Measurements from ENCODE around the gene RSPO4.

The RSPO4 gene

GRCh38 chr20:967796-968742 is 34.0 kb downstream of the RSPO4 start:
- no peak for DNase-seq

DNA sequence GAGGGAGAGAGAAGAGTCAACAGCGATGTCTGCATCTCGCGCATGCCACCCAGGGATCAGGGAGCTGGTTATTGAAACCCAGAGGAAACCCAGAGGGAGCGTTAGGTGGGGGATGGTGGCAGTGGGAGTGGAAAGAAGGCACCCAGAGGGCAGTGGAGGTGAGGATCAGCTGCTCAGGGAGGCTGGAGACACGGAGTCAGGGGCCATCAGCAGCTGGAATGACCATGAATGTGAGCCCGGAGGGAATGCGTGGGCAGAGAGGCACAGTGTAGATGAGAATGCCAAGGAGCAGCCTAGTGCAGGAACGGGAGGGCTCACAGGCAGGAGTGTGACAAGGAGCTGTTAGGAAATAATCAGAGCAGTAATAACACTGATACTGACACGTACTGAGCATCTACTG is 36.2 kb downstream of the RSPO4 start:
- no peak for DNase-seq

DNA sequence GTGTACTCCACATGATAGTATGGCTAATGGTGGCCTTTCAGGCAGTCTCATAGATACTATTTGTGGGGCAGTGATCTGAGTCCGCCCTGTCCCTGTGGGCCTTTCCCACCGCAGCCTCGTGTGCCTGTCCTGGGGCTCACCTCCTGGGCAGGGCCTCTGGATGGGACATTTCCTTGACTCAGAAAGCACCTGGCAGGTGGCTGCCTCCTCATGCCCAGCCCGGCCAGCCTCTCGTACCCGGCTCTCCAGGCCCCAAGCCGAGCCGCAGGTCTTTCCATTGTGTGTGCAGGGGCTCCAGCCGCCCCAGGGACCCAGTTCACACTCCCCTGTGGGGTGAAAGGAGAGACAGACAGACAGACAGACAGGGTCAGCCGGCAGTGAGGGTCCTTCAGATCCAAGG is 38.3 kb downstream of the RSPO4 start:
- no peak for DNase-seq

- DNase-seq: no peak
Observed at GRCh38 chr20:962683-963082, 39.4 kb downstream of the RSPO4 start.

- no peak for DNase-seq
Observed at GRCh38 chr20:962223-962622, 39.9 kb downstream of the RSPO4 start.

DNA sequence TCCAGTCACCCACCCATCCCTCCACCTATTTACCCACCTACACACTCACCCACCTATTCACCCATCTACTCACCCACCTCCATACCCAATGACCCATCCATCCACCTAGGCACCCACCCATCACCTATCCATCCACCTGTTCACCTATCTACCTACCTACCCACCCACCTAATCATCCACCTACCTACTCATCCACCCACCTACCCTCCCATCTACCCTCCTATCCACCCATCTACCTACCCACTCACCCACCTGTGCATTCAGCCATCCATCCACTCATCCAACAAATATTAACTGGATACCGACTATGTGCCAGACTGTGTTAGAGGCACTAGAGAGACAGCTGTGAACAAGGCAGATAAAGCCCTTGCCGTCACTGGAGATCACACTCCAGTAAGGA is 40.3 kb downstream of the RSPO4 start:
- DNase-seq: no peak

DNA sequence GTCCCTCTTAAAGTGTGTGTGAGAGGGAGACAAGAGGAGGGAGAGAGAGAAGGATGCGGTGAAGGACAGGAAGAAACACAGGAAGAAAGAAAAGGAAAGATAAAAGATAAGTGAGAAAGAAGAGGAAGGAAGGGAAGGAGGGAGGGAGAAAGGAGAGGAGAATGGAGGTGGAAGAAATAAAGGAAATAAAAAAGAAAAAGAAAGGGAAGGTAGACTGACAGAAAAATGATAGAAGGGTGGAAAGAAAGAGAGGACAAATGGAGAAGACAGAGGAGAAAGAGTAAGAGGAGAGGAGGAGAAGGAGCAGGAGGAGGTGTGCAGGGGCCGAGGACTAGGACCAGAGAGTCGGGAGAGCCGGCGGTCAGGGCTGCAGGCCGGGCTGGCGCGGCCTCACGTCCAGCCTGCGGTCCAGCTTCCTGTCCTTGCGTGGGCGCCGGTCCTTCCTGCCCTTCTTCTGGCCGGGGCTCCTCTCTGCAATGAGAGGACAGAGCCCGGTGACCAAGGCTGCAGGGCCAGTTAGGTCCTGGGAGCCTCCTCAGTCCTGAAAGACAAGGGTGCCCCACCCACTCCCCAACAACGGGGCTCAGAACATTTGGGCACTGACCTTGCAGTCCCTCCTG is 42.0 kb downstream of the RSPO4 start:
- no peak for DNase-seq

GRCh38 chr20:958936-959815 is 42.9 kb downstream of the RSPO4 start:
- no peak for DNase-seq

GRCh38 chr20:957544-957943 is 44.6 kb downstream of the RSPO4 start:
- no peak for DNase-seq

GRCh38 chr20:956330-956951 is 45.7 kb downstream of the RSPO4 start:
- DNase-seq: peak; percentile 42 to 44

DNA sequence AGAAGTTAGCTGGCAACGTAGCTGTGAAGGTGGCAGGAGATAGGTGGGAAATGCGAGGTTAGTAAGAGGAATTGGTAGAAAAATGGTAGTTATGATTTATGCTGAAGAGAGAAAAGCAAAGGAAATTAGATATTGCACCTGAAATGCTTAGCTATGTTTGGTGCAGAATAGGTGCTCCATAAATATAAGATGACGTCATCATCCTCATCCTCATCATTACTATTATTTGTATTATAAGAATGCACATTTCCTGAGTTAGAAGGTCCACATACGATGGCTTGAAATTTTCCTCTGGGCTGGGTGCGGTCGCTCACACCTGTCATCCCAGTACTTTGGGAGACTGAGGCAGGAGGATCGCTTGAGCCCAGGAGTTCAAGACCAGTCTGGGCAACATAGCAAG is 46.5 kb downstream of the RSPO4 start:
- DNase-seq: no peak

- DNase-seq: no peak
Observed at GRCh38 chr20:955111-955510, 47.0 kb downstream of the RSPO4 start.

DNA sequence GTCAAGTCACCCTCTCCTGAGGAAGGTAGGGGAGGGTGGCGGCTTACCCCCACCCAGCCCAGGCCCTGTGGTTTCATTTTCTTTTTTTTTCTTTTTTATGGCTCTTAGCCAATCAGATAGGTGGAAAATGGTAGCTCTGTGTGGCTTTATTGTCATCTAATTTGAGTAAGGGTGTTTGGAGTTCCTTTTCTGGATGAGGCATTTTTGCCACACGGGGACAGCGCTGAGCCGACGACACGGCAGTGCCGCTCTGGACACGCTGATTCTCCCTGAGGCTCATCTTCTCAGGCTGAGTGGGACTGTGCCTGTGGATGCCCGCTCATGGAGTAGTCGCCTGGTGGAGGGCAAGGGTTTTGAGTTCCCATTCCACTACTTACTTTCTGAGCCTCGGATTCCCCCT is 48.4 kb downstream of the RSPO4 start:
- DNase-seq: no peak

DNA sequence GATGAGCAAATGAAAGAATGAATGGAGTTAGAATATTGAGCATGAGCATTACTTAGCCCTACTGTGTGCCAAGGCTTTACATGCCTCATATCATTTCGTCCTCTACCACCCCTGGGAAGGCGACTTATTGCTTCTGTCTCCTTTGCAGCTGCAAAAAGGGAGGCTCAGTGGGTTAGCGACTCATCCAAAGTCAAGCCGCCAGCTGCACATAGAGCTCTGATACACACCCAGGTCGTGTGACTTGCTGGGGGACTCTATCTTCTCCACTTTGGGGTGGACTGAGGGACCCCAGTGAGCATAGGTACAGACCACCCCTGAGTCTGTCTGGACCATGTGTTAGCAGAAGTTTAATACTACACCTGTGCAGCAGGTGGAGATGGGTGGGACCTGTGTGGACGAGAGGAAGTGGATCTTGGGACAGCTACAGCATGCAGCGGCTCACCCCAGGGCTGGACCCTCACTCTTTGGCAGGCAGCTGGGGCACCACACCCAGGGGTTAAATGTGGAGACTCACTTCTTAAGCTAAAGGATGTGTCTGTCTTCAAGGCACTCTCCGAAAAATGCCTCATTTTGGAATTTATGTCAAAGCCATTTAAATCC is 49.8 kb downstream of the RSPO4 start:
- no peak for DNase-seq

- no peak for DNase-seq
Observed at GRCh38 chr20:951384-952169, 50.5 kb downstream of the RSPO4 start.

GRCh38 chr20:949717-950116 is 52.4 kb downstream of the RSPO4 start:
- no peak for DNase-seq

DNA sequence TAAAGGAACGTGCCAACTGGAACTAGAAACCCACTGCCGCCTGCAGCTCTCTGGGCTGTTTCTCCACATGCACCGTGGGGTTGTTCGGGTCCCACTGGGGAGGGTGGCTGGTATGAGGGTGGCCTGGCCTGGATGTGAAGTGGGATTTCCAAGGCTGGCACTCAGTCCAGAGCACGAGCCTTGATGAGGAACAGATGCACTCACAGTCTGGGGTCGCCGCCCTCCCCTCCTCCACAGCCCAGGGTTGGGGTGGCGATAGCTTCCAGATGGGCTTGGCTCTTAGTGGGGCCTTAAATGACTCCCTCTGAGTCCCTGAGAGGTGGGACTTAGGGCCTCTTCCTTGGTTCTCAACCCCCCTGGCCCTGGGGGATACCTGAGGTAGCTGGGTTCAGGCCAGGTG is 55.3 kb downstream of the RSPO4 start:
- no peak for DNase-seq

DNA sequence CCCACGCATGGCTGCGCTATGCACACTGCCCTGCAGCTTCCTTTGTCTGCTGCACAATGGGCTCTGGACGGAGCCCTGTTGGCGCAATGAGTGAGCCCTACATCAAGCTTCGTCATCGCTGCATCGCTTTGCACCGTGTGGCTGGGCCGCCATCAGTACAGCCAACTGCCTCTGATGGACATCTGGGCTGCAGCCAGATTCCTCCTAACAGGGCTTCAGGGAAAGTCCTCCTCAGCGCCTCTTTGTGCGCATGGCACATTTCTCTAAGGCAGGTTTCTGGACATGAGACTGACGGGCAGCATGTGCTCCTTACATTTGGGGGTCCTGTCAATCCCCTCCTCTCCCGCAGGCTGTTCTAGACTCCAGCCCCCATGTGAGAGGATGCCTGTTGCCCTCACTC is 56.3 kb downstream of the RSPO4 start:
- no peak for DNase-seq

DNA sequence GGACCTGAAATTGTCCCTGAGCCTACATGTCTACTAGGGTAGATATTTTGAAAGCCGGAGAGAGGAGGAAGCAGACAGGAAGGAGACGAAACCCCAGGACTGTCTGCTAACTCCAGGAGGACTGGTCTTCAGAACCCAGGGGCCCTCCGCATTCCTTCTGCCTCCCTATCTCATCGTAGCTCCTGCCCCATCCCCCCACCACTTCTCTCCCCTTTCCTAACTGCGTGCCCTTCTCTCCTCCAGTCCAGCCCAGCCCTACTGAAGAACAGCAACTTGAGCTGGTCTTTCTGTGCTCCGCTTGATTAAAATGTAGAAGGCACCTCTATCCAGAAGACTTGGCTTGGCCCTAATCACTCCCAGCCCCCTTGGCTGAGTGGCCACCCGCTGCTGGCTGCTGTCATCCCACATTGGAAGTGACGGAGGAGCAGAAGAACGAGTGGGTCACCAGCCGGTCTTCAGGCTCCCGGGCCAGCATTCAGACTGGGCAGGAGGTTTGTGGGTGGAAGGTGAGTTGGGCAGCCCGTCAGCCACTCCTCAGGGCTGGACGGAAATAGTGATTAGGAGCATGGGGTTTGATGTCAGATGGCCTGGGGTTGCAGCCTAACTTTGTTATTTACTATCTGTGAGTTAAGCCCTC is 57.2 kb downstream of the RSPO4 start:
- no peak for DNase-seq

DNA sequence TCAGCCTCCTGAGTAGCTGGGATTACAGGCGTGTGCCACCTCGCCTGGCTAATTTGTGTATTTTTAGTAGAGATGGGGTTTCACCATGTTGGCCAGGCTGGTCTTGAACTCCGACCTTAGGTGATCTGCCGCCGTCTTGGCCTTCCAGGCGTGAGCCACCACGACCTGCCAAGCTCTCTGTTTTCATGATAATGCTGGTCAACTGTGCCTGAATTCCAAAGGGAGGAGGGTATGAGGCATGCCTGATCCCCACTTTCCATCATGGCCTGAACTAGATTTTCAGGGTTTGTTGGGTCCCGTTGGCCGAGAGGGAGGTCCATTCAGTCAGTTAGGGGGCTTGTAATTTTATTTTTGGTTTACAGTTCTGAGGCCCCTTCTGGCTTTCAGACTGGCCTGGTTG is 58.0 kb downstream of the RSPO4 start:
- no peak for DNase-seq

- DNase-seq: no peak
Observed at GRCh38 chr20:942611-943010, 59.5 kb downstream of the RSPO4 start.
